Measurements from ENCODE around the gene ZNF287.

Gene ZNF287

GRCh38 chr17:16515933-16516332 lies 53.1 kb downstream of the ZNF287 start:
- DNase-seq, result no peak

- no peak for DNase-seq
Observed at GRCh38 chr17:16513873-16514272, 55.1 kb downstream of the ZNF287 start.

- DNase-seq, result no peak
Observed at GRCh38 chr17:16512011-16512410, 57.0 kb downstream of the ZNF287 start.

GRCh38 chr17:16511593-16511992 lies 57.4 kb downstream of the ZNF287 start:
- no peak for DNase-seq

- DNase-seq, result no peak
Observed at GRCh38 chr17:16507918-16508533, 61.0 kb downstream of the ZNF287 start.

GRCh38 chr17:16506188-16506587 lies 62.8 kb downstream of the ZNF287 start:
- DNase-seq, result no peak

- DNase-seq, result no peak
Observed at GRCh38 chr17:16504984-16505383, 64.0 kb downstream of the ZNF287 start.
